Panc1 (cell line): Measurements from ENCODE around the gene SCCPDH. TPM values are rescaled to one million over a fixed set of nuclear protein-coding genes. Genes with fewer than 3 reads are reported as not detected.

Source experiments
- ATAC-seq: fragments of 200-7000 bp; cut with Tn5 transposase; 2 replicates; pipeline ENCODE4 v1.9.1; 2020; ENCODE audit warnings: mild to moderate bottlenecking, moderate library complexity
- BruUV-seq: library from RNA; stranded (reverse); fragments of 400-500 nt; replicated peaks from 2 replicates; lab custom pipeline; 2021; lab: Mats Ljungman, UMichigan
- CTCF ChIA-PET: fragments of 300-600 bp; sonication (Branson Sonifier 250); formaldehyde crosslinking; loops from one replicate; lab custom pipeline; 2022; ENCODE audit warnings: antibody characterized with exemption; lab: Charles Lee
- POLR2A ChIA-PET: fragments of 300-600 bp; sonication (Branson Sonifier 250); formaldehyde crosslinking; loops from one replicate; lab custom pipeline; 2022; ENCODE audit warnings: antibody characterized with exemption; lab: Charles Lee
- DNase-seq: peaks from one replicate; pipeline ENCODE4 v3.0.0-alpha.2; 2010; ENCODE audit warnings: low read depth, low spot score
- H3K27ac ChIP-seq: 2 replicates; pipeline ENCODE4 v1.5.1; 2011; ENCODE audit warnings: mild to moderate bottlenecking, low read length, inconsistent platforms
- H3K27me3 ChIP-seq: fragments of 200-500 bp; sonication (Bioruptor generic); 2 replicates; pipeline ENCODE4 v1.6.0; 2014; ENCODE audit warnings: low read length, inconsistent platforms; ENCODE audit not compliant: control insufficient read depth, insufficient read depth
- H3K36me3 ChIP-seq: fragments of 200-500 bp; sonication (Bioruptor generic); 2 replicates; pipeline ENCODE4 v1.5.1; 2014; ENCODE audit warnings: inconsistent platforms, mild to moderate bottlenecking, low read length, moderate library complexity; ENCODE audit not compliant: control insufficient read depth, insufficient read depth
- H3K4me1 ChIP-seq: 2 replicates; pipeline ENCODE4 v1.5.1; 2011; ENCODE audit warnings: inconsistent platforms, mild to moderate bottlenecking, low read length, moderate library complexity; ENCODE audit not compliant: control insufficient read depth, insufficient read depth
- H3K4me3 ChIP-seq, 2 experiments: 2 replicates each; pipeline ENCODE4 v1.5.1; 2011 to 2012; ENCODE audit warnings: low read depth in 2 of 2, low read length in 2 of 2, mild to moderate bottlenecking in 2 of 2, inconsistent platforms in 1 of 2, moderate library complexity in 1 of 2
- H3K9me3 ChIP-seq: fragments of 200-500 bp; sonication (Bioruptor generic); 2 replicates; pipeline ENCODE4 v1.5.1; 2014; ENCODE audit warnings: low read depth, mild to moderate bottlenecking, inconsistent platforms, low read length, moderate library complexity; ENCODE audit not compliant: control insufficient read depth, insufficient read depth
- POLR2AphosphoS5 ChIP-seq: IDR thresholded peaks from 2 replicates; pipeline ENCODE4 v1.6.1; 2012; ENCODE audit warnings: mild to moderate bottlenecking, low read depth, low read length, moderate library complexity
- SIN3A ChIP-seq: IDR thresholded peaks from 2 replicates; pipeline ENCODE4 v1.6.1; 2012; ENCODE audit warnings: low read depth, mild to moderate bottlenecking, low read length, moderate library complexity, borderline replicate concordance; ENCODE audit not compliant: insufficient read depth
- TCF7L2 ChIP-seq: IDR thresholded peaks from 2 replicates; pipeline ENCODE4 v1.6.1; 2011; ENCODE audit warnings: mild to moderate bottlenecking, low read depth, low read length, inconsistent platforms
- in situ Hi-C: cut with HindIII; loops from 2 replicates; pipeline ENCODE4 v1.10.0; 2016; ENCODE audit warnings: low sequenced_read_pairs, low pct_unique_long_range_greater_than_20kb
- intact Hi-C: fragments of 100-400 bp; cut with micrococcal nuclease; formaldehyde crosslinking; loops from one replicate; pipeline ENCODE4 v1.10.0; 2022; ENCODE audit not compliant: unreplicated experiment
- total RNA-seq: library from RNA; stranded (reverse); gene quantifications from one replicate; pipeline ENCODE4 v1.2.1, GENCODE V29; 2021; ENCODE audit not compliant: unreplicated experiment
- TF ChIP-seq, protein P1 (sequence below): fragments of 450-650 bp; IDR thresholded peaks from 2 replicates; pipeline ENCODE4 v1.5.1; 2017; ENCODE audit warnings: mild to moderate bottlenecking
- TF ChIP-seq, protein P2 (sequence below), 2 experiments: IDR thresholded peaks; 2 replicates each; pipeline ENCODE4 v1.6.1; 2011 to 2012; ENCODE audit warnings: low read depth in 2 of 2, control low read depth in 1 of 2, low read length in 1 of 2, mild to moderate bottlenecking in 1 of 2, moderate library complexity in 1 of 2; ENCODE audit not compliant: insufficient read depth in 1 of 2

Gene SCCPDH
- total RNA-seq, 1 experiment from 2014 or later, result 40.2 TPM

DNA sequence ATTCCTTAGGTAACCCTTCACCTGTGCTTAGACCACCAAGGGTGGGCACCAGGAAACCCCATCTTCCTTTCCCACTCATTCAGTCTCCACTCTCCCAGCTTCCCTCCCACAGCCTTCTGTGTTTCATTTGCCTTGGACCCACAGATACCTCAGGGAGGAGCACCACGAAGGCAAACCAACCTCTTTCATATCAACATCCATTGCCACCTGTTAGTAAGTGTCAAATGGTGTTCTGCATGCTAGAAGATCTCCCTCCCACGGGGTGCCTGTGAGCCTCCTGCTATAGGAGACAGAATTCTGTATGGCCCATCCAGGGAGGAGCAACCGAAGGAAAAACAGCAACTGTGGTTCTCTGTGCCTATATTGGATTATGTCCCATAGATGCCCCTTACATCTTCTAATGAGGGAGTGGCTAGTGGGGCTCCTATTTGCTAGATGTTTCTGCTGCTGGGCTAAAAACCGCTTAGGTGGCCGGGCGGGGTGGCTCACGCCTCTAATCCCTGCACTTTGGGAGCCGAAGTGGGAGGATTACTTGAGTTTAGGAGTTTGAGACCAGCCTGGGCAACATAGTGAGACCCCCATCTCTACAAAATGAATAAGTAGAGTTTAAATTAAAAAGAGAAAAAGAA lies 25.6 kb upstream of the SCCPDH start:
- DNase-seq, result no peak
- in situ Hi-C loops, result no loop called here
- BruUV-seq, result no TSS peak
- Histone ChIP-seq H3K9me3 (no peaks in the 10 kb centered on the region), H3K27ac (peak overlapping the region; percentile 77), H3K4me1 (no peaks in the 10 kb centered on the region), H3K4me3 (peak overlapping the region; percentile 41 to 72), H3K36me3 (no peaks in the 10 kb centered on the region), H3K27me3 (no peaks in the 10 kb centered on the region)
- no peak for TF ChIP-seq POLR2AphosphoS5
- TF ChIP-seq, protein P1, sequence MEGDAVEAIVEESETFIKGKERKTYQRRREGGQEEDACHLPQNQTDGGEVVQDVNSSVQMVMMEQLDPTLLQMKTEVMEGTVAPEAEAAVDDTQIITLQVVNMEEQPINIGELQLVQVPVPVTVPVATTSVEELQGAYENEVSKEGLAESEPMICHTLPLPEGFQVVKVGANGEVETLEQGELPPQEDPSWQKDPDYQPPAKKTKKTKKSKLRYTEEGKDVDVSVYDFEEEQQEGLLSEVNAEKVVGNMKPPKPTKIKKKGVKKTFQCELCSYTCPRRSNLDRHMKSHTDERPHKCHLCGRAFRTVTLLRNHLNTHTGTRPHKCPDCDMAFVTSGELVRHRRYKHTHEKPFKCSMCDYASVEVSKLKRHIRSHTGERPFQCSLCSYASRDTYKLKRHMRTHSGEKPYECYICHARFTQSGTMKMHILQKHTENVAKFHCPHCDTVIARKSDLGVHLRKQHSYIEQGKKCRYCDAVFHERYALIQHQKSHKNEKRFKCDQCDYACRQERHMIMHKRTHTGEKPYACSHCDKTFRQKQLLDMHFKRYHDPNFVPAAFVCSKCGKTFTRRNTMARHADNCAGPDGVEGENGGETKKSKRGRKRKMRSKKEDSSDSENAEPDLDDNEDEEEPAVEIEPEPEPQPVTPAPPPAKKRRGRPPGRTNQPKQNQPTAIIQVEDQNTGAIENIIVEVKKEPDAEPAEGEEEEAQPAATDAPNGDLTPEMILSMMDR, result no peak
- TF ChIP-seq, protein P2, sequence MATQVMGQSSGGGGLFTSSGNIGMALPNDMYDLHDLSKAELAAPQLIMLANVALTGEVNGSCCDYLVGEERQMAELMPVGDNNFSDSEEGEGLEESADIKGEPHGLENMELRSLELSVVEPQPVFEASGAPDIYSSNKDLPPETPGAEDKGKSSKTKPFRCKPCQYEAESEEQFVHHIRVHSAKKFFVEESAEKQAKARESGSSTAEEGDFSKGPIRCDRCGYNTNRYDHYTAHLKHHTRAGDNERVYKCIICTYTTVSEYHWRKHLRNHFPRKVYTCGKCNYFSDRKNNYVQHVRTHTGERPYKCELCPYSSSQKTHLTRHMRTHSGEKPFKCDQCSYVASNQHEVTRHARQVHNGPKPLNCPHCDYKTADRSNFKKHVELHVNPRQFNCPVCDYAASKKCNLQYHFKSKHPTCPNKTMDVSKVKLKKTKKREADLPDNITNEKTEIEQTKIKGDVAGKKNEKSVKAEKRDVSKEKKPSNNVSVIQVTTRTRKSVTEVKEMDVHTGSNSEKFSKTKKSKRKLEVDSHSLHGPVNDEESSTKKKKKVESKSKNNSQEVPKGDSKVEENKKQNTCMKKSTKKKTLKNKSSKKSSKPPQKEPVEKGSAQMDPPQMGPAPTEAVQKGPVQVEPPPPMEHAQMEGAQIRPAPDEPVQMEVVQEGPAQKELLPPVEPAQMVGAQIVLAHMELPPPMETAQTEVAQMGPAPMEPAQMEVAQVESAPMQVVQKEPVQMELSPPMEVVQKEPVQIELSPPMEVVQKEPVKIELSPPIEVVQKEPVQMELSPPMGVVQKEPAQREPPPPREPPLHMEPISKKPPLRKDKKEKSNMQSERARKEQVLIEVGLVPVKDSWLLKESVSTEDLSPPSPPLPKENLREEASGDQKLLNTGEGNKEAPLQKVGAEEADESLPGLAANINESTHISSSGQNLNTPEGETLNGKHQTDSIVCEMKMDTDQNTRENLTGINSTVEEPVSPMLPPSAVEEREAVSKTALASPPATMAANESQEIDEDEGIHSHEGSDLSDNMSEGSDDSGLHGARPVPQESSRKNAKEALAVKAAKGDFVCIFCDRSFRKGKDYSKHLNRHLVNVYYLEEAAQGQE (IDR thresholded peaks at IDR 0.05; ENCODE audit: insufficient read depth in 1 of 2, low read depth in 2 of 2, low read length in 1 of 2), result no peak
- TF ChIP-seq TCF7L2, result no peak
- TF ChIP-seq SIN3A, result no peak
- ChIA-PET CTCF (no interaction called here), POLR2A (no interaction called here)
- ATAC-seq, result 0 out of 2 replicates have a peak, but pooled peaks have one; percentile 21
- intact Hi-C loops, result no loop called here

DNA sequence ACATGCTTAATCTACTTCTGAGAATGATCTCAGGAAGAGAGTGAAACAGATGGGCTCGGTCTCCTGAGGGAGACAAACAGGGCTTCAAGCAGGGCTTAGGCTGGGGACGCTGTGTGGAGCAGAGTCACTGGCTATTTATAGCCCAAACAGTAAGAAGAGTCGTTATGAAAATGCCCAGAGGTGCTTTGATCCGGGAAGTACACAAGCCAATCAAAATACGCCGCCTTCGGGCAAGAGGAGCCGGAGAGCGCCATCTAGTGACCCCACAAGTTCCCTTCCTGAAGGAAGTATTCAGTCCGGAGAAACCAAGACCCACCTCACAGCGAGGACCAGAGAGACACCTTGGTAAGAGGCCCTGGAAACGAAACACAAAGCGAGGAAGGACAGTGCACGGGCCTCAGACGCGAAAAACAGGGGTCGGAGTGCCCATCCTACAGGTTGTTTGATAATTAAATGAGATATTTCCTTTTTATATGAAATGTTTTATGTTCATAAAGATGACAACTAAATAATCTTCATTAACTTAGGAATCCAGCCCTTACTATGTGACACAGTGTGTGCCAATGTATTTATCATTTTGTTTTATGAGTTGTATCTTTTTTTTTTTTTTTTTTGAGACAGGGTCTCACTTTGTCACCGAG lies 25.0 kb upstream of the SCCPDH start:
- H3K4me3 ChIP-seq, result peak overlapping the region; percentile 41 to 72

More for the DNA sequence above, 25.0 kb upstream of the SCCPDH start:
- ChIA-PET CTCF (interaction anchor here (0.7 kb wide), 2 partner anchors 9 to 56 kb away, joined by 7 read pairs; no protein-coding TSS in a partner anchor), POLR2A (no interaction called here)
- TF ChIP-seq POLR2AphosphoS5 (no peak), TCF7L2 (peak; percentile 91)
- TF ChIP-seq, protein P1, result peak; percentile 96
- ATAC-seq (peak; percentile 93), DNase-seq (peak; percentile 80)
- in situ Hi-C loops (no loop called here), intact Hi-C loops (no loop called here)
- Histone ChIP-seq H3K27me3 (no peaks in the 10 kb centered on the region), H3K27ac (peak overlapping the region; percentile 77), H3K9me3 (no peaks in the 10 kb centered on the region), H3K36me3 (no peaks in the 10 kb centered on the region), H3K4me1 (no peaks in the 10 kb centered on the region)
- no TSS peak for BruUV-seq
